CD4-positive, alpha-beta T cell treated with Interleukin-17A for 1 hour (primary cell): ENCODE results near the gene AHCYL2.
"Not testable (repeated sequence)": the region's sequence is repeated elsewhere in the genome, so short reads cannot be mapped to it uniquely, and the experiment has no call there.

Experiments
- DNase-seq: peaks from one replicate; pipeline ENCODE4 v3.0.0-alpha.2; 2020

The AHCYL2 gene

DNA sequence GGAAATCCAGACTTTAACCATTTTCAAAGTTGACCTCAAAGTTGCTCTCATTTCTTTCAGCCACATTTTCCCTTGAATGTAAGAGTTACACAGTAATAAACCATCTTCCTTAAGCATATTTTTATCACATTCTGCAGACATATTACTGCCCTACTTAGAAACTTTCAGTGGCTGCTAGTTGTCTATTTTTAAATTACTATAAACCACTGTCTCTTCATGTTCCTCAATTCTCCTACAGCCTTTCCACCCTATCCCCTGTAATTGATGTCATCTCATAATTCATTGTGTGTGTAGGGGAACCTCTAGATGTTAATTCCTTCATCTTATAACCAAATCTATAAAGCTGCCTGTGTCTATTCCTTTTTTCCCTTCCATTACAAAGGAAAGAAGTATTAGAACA is 131.3 kb downstream of the AHCYL2 start:
- DNase-seq, result no peak

DNA sequence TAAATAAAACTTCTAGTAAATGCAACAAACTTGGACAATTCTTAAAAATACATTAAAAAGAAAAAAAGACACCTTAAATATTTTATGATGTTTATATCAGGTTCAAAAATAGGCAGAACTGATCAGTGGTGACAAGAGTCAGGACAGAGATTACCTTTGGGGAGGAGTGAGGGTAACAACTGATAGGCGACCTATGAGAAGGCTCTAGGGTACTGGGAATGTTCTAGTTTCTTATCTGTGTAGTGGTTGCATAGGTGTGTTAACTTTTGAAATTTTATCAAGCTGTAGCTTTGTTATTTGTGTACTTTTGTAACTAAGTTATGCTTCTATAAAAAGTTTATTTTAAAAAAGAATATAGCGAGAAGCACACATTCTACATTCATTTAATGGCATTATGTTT is 134.3 kb downstream of the AHCYL2 start:
- DNase-seq, result no peak

DNA sequence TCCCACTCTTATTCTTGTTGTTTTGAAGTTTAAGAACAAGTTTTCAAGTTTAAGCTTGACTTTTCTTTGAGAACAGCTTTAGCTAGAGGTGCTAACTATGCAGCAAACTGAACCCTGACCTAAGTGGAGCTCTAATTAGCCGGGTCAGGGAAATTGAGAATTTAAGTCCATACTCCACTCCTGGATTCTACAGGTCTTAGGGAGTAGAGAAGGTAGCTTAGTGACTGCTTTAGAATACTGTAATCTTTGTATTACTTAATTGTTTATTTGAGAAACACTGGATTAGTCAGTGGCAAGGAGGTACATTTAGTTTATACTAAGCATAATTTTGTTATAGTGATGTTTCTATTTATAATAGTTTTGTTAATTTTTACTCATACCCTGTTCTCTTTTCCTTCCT is 134.8 kb downstream of the AHCYL2 start:
- no peak for DNase-seq

DNA sequence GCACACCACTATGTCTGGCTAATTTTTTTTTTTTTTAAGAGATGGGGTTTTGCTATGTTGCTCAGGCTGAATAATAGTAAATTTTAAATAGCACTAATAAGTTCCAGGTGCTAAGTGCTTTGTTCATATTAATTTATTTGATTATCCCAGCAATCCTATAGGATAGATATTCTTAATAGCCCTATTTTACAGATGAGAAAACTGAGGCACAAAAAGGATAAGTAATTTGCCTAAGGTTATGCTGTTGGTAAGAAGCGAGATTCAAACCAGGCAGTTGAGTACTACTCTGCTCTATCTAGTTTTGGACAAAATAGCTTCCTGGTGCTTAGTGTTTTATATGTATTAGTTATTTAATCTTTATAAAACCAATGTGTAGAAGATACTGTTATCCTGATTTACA is 136.9 kb downstream of the AHCYL2 start:
- no peak for DNase-seq

DNA sequence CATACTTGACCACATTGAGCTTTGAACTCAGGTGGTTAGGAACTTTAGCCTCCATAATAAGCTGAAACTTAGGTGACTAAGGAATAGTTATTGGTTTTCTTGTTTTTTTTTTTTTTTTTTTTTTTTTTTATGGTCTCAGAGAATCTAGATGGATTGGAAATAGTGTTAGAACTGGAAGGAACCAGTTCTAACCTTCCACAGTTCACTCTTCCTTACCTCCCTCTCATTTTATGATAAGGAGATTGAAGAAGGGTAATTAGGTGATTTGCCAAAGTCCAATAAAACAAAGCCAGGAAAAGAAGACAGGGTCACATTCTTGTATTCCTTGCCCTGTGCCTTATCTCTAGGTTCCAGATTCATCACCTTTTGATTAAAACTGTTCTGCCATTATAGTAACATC is 137.7 kb downstream of the AHCYL2 start:
- DNase-seq, result no peak

DNA sequence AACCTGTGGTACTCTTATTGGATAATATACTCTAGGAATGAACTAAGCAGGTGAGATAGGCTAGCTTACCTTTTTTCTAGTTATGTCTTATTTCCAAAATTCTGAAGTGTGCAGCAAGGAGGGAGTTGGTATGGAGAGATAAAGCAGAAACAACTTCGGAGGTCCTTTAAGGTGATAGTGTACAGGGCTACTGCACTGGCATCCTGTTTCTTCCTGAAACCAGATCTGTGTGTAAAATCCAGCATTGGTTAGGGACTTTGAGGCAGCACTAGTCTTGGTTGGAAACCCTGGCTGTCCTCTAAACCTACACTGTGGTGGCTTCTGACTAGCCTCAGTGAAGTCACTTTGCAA is 142.5 kb downstream of the AHCYL2 start:
- no peak for DNase-seq

DNA sequence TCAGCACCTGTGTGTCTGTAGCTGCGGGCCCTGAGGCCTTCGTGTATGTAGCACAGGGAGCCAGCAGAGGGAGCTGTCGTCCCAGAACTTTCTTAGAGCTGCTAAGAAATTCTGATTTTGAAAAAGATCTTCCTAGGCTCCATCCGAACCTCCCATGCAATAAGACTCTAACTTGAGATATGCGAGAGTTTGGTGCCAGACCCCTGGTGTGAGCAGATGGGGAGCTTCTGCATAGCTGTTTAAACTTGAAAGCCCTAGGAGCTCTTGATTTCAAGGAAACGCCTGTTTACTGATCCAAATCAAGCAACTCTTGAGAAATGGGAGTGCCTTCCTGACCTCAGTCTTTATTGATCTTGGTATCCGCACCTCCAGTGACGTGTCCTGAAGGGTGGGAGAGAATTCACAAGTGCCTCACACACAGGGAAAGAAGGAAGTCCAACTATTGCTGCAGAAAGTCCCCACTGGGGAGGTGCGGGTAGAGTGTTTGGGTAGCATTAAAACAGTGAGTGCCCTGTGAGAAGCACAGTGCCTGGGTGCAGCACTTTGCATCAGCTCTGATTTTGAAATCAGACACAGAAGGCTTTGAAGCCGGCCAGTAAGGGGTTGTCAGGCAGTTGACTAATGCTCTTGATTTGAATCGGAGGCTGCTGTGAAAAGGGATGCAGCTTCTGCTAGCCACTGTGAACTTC is 143.0 kb downstream of the AHCYL2 start:
- peak; percentile 73 for DNase-seq

DNA sequence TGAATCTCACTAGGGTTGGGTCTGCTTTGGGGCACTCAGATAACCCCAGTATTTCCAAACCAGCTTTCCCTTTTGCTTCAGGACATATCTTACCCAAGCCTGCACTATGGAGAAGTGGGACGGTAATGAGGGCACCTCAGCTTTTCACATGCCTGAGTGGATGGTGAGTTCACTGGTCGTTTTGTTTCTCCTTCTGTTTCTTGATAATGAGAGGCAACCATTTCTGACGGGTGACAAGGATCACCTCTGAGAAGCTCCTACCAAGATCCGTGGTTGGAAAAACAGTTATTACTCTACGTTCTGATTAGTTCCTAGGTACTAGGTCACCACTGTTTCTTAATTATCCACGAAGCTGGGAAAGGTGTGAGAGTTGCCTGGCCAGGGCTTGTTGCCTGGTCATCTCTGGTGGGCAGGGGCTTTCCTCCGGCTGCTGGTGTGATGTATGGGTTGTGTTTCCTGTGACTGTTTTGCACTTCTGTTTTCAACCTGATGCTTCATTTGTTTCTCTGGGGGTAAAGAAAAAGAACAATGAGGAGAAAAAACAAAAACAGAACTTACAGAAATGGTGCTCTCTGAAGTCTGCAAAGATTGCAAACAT is 143.7 kb downstream of the AHCYL2 start:
- peak; percentile 5 for DNase-seq

DNA sequence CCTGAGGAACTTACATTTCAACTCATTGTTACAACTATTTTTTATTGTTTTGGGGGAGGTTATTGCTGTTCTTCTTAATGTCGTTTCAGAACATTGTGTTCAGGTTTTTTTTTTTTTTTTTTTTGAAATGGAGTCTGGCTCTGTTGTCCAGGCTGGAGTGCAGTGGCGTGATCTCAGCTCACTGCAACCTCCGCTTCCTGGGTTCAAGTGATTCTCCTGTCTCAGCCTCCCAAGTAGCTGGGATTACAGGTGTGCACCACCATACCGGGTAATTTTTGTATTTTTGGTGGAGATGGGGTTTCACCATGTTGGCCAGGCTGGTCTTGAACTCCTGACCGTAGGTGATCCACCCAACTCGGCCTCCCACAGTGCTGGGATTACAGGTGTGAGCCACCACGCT is 144.6 kb downstream of the AHCYL2 start:
- not testable (repeated sequence) for DNase-seq

DNA sequence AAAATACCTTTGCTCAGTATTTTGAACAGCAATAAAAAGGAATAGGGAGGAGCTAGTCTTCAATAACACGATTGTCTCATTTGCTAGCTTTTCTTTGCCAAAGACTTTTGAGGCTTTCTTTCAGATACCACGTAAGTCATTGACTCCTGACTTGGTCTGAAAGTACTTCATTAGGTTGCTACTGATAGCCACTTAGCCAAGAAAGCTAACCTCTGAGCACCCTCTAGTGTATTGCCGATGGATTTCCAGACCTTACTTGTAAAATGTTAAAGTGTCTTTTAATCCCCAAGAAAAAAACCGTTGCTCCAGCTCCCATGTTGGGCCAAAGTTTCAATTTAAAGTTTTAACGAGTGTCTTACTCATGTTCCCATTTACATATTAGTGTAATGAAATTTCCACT is 146.0 kb downstream of the AHCYL2 start:
- DNase-seq, result no peak

DNA sequence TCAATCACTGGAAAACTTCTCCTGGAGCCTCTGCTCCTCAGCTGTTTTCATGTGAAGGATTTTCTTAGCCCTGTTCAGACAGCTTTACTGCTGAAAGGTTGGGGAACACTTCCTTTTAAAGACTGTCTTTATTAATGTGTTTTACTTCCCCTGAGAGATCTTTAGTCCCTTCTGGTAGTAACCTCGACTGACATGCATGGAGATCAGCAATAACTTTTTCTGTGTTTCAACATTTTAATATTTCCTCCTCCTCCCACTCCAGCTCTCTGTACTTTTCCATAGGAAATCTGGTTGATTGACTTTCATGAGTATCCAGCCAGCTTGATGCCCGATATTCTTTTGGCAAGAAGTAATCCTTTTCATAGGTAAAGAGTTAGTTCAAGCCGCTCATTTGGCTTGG is 146.7 kb downstream of the AHCYL2 start:
- DNase-seq, result no peak

DNA sequence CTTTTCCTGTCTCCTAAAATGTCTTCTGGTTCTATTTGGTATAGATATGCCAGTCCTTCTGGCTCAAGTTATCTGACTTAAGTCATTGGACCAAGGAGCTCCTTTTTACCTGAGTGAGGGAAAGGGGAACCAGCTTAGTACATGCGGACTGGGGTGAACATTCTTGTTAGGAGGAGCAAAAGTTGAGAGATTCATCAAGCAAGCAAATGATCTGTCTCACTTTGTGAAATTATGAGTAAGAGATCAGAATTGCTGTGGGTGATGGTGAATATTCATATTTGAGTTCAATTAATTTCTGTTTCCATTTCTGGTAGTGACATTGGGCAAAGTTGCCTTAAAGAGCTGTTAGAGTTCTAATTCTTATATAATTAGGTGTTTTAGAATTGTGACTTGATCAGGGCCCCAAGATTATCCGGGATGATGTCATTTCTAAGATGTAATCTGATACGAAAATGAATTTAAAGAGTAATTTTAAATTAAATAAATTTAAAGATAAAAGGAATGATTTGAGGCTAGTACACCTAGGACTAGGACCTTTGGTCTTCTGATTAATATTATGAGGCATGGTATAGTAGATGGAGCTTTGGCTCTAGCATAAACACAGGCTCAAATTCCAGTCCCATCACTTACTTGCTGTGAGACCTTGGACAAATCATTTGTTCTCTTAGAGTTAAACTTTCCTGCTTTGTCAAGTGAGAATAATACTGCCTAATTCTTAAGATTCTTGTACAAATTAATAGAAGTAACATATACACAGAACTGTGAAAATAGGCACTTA is 149.0 kb downstream of the AHCYL2 start:
- no peak for DNase-seq

DNA sequence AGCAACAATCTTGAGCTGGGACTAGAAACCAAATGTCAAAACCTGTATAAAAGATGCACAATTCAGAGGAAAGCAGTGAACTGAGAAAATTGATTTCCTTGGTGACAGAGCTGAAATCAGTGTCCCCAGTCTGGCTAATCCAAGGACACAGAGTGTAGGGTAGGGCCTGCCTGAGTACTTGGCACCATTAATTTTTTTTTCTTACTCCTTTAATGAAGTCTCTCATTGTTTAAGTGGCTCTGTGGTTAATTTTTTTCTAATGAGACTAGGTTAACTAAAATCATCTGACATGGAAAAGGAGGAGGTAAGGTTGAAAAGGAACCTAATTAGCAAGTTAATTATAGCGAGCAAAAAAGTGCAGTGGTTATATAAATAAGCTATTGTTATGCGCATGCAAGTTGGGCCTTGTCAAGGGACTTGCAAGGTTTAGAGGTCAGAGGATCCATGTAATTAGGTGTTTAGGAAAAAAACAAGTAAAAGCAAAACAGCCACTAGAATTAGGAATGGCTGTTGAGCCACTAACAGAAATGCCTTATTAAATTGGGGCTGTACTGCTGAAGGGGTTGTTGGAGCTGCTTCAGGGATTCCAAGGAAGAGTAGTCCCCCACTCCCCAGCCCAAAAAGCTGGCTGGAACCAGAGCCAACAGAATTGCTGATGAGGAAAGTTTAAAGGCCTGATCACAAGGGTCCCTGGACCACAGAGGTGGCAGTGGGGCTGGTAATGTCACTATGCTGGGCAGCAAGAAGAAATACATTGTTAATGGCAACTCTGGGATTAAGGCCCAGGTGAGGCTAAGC is 150.5 kb downstream of the AHCYL2 start:
- DNase-seq, result no peak

DNA sequence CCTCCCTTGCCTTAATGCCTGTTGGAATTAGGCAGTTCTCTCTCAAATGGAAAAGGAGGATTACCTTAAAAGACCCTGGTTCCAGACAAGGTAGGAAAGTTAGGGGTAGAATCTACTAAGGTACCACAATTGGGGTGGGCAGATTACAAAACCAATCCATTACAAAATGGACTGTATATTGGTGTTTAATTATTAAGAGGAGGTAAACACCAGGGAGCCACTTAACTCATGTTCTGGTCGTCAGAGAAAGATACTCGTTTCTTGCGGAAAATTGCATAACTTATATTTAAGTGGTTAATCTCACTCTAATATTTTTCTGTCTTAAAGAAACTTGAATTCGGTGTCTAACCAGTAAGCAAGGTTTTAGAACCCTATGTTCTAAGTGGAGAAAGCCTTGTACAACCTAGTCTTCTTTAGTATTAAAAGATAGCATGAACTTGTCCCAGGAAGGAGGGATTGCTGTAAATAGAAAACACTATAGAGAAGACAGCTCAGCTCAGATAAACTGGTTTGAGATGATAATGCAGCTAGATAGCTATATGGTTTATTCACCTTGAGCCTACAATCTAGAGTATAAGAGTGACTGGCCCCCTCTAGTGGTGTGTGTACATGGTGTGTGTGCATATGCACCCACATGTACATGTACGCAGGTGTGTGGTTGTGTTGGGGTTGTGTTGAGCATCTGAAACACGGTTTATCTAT is 151.4 kb downstream of the AHCYL2 start:
- peak; percentile 59 for DNase-seq

DNA sequence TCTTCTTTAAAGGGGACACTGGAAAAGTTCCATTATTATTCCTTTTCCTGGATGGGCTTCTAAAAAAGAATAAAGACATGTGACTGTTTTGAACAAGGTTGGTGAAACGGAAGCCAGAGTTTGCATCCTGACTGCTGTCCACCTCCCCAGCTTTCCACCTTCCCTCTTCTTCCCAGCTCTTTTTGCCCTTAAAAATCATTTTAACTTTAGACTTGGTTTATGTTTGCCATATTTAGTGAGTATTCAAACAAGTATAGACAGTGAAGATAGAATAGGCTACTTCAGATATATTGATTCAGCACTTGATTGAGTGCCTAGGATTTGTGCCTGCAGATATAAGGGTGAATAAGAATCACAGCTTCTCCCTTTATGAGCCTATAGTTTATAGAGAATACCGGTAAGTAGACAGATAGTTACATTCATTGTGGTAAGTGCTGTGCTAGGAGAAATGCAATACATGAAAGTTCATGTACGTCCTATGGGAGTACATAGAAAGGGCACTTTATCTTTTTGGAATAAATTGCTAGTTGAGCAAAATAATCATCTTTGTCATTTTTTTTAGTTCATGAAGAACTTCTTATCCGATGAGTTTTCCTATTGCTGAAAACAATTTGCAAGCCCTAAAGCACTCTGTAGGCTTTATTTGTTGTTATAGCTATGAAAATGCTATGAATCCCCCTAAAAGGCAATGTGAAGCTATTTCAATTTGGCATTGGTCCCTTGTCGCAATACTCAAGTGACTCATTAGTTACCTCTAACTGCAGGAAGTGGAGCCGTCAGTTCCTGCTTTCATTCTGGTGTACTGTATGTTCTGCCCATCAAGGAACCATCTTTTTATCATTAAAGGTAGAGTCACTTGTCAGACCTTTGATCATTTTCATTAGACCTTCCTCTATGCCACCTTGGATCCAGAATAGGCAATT is 152.2 kb downstream of the AHCYL2 start:
- no peak for DNase-seq

DNA sequence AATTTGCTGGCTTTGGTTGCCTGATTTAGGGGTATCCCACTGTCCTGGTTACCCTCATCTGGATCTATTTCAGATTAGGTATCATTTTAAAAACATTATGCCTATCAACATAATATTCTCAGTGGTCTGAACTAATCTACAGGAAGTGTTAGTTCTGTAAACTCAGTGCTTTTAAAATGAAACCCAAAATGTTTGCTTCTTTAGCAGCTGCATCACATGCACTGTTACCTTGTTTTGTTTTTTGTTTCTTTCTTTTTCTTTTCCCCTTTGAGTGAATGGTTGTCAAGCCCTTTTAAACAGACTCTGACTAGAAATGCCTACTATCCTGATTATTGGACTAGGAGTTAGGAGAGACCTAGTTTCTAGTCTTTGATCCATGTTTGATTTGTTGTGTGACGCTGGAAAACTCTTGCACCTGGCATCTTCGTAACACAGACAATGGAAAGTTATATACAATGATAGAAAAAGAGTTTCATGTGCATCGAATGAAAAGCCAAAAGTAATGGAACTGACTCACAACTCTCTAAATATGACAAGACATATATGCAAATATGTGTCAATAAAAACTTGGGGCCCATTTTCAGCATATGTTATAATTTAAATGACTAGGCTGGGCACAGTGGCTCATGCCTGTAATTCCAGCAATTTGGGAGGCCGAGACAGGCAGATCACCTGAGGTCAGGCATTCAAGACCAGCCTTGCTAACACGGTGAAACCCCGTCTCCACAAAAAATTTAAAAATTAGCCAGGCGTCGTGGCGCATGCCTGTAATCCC is 157.1 kb downstream of the AHCYL2 start:
- DNase-seq, result no peak

DNA sequence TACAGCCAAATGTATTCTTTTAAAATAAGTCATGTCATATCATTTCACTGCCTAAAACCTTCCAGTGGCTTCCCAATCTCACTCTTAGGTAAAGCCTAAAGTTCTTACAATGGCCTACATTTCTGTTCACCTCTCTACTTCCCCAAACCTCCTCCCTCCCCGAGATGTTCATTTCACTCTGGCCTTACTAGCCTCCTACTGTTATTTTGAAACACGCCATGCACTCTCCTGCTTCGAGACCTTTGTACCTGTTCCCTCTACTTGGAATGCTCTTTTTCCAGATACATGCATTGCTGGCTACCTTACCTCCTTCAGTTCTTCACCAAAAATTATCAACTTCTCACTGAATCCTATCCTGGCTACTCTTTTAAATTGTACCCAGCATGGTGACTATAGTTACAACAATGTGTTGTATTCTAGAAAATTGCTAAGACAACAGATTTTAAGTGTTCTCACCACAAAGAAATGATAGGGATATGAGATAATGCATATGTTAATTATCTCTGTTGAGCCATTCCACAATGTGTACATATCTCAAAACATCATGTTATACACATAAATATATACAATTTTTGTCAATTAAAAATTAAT is 158.8 kb downstream of the AHCYL2 start:
- DNase-seq, result no peak

DNA sequence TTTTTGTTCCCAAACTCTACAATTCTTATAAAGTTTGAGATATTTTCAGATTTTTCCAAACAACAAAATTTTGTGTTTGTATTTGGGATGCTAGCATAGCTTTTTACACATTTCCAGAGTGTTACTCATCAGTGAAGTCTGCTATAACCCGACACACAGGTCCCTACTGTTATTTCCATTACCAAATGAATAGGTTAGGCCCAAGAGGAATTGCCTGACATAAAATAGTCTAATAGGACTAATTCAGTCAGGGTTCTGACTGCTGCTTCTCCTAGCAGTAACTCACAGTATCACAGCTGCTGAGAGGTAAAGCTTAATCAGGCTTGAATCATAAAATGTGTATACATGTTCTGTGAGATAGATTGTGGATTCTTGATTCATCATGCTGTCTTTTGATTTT is 160.3 kb downstream of the AHCYL2 start:
- DNase-seq, result no peak

DNA sequence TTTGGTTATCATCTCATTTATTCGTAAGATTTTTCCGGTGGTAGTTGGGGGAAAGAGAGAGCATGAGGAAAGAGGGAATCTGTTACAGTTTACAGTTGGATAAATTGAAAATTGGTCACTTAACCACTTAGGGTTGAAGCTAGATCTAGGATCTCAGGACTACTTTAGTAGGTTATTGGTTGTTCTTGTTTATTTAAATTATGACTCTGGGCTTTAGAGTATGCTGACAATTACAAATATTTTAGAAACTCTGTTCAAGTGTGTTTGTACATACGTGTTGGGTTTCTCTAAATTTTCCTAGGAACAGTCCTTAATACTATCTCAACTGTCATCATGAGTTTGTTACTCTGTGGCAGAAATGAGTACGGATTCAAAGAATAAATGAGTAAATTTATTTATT is 160.8 kb downstream of the AHCYL2 start:
- DNase-seq, result no peak

DNA sequence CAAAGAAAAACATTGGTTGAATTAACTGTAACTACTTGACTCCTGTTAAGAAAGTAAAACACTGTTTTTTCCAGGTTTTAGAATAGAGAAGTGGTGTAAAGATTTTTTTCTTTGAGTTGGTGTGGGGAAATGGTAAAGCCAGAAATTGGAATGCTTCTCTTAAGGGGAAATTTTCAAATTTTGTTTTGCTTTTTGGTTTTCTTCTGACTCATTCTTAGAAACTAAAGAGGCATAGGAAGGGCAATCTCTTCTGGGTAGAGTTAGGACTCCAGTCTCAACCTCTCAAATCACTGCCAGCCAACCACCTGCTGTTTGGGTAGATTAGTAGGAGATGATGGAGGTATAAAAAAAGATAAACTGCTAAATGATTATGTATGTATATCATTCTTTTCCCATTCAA is 161.7 kb downstream of the AHCYL2 start:
- no peak for DNase-seq

DNA sequence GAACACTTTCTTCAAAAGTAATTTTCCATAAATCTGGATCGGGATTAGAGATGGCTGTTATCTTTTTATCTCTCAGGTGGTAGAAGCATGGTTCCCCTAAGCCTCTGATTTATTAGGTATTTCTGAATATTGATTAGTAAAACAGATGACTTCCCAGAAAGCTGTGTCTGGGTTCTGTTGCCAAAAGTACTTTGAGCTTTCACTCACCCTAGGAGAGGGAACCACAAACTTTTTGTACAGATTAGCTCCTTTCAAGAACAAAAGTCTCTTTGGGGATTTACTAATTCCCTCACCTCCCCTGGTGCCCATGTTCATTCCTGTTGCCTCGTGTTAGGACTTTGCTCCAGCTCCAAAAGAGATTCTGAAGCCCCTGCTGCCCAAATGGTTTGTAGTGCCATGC is 162.7 kb downstream of the AHCYL2 start:
- no peak for DNase-seq
